GM10266 (cell line): ENCODE results near the gene EXOC3L2.

Experiments
- DNase-seq: peaks from one replicate; pipeline ENCODE4 v3.0.0; 2012; ENCODE audit errors: extremely low spot score
- CTCF ChIP-seq: IDR thresholded peaks from 2 replicates; pipeline ENCODE4 v1.5.1; 2012; ENCODE audit warnings: mild to moderate bottlenecking, low read depth; ENCODE audit not compliant: control insufficient read depth, insufficient read depth; ENCODE audit errors: missing control alignments

The EXOC3L2 gene

GRCh38 chr19:45213031-45213430 is 32.2 kb downstream of the EXOC3L2 start:
- no peak for TF ChIP-seq CTCF
- DNase-seq, result no peak

- peak; percentile 11 for DNase-seq
- TF ChIP-seq CTCF, result no peak
Observed at GRCh38 chr19:45211751-45212381, 33.3 kb downstream of the EXOC3L2 start.

GRCh38 chr19:45206328-45206727 is 38.9 kb downstream of the EXOC3L2 start:
- DNase-seq, result no peak
- no peak for TF ChIP-seq CTCF

DNA sequence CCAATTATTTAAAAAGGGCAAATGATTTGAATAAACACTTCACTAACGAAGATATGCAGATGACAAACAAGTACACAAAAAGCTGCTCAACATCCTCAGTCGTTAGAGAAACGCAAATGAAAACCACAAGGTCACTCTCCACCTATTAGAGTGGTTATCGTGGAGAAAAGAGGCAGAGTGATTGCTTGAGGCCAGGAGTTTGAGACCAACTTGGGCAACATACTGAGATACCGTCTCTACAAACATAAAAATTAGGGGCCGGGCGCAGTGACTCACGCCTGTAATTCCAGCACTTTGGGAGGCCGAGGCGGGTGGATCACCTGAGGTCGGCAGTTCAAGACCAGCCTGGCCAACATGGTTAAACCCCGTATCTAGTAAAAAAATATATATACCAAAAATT is 39.4 kb downstream of the EXOC3L2 start:
- no peak for DNase-seq
- no peak for TF ChIP-seq CTCF

DNA sequence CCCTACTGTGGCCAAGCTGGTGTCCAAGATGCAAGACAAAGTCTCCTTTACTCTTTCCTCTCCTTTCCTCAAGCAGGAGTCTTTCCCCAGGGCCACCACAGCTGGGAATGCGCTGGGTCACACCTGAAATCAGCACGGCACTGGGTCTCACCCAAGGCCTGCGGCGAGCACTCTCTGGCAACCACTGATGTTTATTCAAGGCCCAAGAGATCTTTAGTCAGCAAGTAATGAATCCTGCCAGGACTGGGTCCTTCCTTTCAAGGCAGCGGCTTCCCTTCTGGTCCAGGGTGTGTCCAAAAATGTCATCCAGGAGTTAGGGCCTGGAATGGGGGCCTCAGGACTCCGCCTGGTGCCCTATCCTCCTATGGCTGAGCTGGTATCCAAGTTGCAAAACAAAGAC is 42.6 kb downstream of the EXOC3L2 start:
- TF ChIP-seq CTCF, result no peak
- DNase-seq, result no peak

DNA sequence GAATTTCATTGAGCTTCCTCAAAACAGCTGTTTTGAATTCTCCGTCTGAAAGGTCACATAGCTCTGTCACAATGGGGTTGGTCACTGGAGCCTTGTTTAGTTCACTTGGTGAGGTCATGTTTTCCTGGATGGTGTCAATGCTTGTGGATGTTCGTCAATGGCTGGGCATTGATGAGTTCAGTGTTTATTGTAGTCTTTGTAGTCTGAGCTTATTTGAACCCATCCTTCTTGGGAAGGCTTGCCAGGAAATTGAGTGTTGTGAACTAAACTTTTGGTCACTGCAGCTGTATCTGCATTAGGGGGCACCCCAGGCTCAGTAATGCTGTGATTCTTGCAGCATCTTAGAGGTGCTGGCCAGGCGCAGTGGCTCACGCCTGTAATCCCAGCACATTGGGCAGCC is 44.6 kb downstream of the EXOC3L2 start:
- DNase-seq, result no peak

More for the DNA sequence above, 44.6 kb downstream of the EXOC3L2 start:
- no peak for TF ChIP-seq CTCF
